PC-3 (cell line): Measurements from ENCODE around the gene ASTN2.

Experiments used
- EZH2 ChIP-seq: fragments of 300-600 bp; sonication (generic); IDR thresholded peaks from one replicate; pipeline ENCODE4 v1.6.1; 2017; ENCODE audit warnings: antibody characterized with exemption, mild to moderate bottlenecking, low read length; ENCODE audit not compliant: unreplicated experiment
- TF ChIP-seq, protein P1 (sequence below): fragments of 300-600 bp; sonication (generic); conservative IDR thresholded peaks from 2 replicates; pipeline ENCODE4 v1.5.1; 2017; ENCODE audit warnings: antibody characterized with exemption, low read depth, mild to moderate bottlenecking, low read length

DNA sequence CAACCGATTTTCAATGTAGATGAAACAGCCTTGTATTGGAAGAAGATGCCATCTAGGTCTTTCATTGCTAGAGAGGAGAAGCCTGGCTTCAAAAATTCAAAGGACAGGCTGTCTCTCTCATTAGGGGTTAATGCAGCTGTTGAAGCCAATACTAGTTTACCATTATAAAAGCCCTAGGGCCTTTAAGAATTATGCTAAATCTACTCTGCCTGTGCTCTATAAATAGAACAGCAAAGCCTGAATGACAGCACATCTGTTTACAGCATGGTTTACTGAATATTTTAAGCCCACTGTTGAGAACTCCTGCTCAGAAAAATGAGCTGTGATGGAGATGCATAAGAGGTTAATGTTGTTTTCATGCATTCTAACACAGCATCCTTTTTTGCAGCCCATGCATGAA, 539.3 kb downstream of the ASTN2 start:
- TF ChIP-seq, protein P1, sequence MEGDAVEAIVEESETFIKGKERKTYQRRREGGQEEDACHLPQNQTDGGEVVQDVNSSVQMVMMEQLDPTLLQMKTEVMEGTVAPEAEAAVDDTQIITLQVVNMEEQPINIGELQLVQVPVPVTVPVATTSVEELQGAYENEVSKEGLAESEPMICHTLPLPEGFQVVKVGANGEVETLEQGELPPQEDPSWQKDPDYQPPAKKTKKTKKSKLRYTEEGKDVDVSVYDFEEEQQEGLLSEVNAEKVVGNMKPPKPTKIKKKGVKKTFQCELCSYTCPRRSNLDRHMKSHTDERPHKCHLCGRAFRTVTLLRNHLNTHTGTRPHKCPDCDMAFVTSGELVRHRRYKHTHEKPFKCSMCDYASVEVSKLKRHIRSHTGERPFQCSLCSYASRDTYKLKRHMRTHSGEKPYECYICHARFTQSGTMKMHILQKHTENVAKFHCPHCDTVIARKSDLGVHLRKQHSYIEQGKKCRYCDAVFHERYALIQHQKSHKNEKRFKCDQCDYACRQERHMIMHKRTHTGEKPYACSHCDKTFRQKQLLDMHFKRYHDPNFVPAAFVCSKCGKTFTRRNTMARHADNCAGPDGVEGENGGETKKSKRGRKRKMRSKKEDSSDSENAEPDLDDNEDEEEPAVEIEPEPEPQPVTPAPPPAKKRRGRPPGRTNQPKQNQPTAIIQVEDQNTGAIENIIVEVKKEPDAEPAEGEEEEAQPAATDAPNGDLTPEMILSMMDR = no peak
- no peak for TF ChIP-seq EZH2
